MG63 (cell line): ENCODE results near the gene TSHZ2. TPM values are rescaled to one million over a fixed set of nuclear protein-coding genes. Genes with fewer than 3 reads are reported as not detected.
A peak's percentile ranks its signal among the peaks of the same experiment; 100 is the strongest.
"Not testable (repeated sequence)": the region's sequence is repeated elsewhere in the genome, so short reads cannot be mapped to it uniquely, and the experiment has no call there.

Source experiments
- DNase-seq: peaks from one replicate; pipeline ENCODE4 v3.0.0-alpha.2; 2020
- H3K27me3 ChIP-seq: fragments of 250-450 bp; sonication (Bioruptor Pico); 2 replicates; pipeline ENCODE4 v1.5.1; 2020; ENCODE audit warnings: mild to moderate bottlenecking, moderate library complexity
- H3K36me3 ChIP-seq: fragments of 250-450 bp; sonication (Bioruptor Pico); 2 replicates; pipeline ENCODE4 v1.5.1; 2020; ENCODE audit warnings: mild to moderate bottlenecking, moderate library complexity
- H3K4me3 ChIP-seq: fragments of 250-450 bp; sonication (Bioruptor Pico); 2 replicates; pipeline ENCODE4 v1.5.1; 2020; ENCODE audit warnings: mild to moderate bottlenecking, moderate library complexity
- H3K9me3 ChIP-seq: fragments of 250-450 bp; sonication (Bioruptor Pico); 2 replicates; pipeline ENCODE4 v1.5.1; 2020; ENCODE audit warnings: mild to moderate bottlenecking, moderate library complexity
- total RNA-seq: library from RNA; depleted of rRNA; stranded (reverse); fragments of >200 nt; shearing (Covaris generic); gene quantifications from 2 replicates; pipeline ENCODE4 v1.2.3, GENCODE V29; 2014; ENCODE audit warnings: low replicate concordance

The TSHZ2 gene
- total RNA-seq, 1 experiment from 2014 or later, result not detected

DNA sequence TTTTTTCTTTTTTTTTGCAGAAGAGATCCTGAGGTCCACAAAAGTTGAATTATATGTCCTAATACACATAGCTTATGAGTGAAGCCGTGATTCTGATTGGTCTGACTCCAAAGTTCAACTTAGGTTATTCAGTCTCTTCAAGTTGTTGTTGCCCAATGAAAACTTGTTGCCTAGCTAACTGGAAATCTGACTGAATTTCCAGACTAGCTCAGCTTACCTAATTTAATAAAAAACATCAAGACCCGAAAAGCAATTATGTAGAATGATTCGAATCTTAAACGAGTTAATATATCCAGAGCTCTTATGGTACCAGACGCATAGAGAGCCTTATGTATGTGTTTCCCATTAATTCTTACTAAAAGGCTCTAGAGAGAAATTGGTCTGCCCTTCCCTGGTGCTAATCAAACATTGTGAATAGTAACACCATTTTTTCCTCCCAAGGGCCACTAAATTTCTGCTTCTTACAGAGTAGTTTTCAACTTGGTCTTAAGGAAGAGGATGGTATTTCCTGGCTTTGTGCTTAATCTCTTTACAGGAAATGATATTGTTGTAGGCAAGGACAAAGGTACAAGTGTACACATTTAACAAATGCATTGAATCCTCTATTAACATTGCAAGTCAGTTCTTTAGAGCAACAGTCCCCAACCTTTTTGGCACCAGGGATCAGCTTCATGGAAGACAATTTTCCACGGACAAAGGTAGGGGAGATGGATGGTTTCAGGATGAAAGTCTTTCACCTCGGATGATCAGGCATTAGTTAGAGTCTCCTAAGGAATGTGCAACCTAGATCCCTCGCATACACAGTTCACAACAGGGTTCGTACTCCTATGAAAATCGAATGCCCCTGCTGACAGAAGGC is 107.9 kb downstream of the TSHZ2 start:
- Histone ChIP-seq H3K27me3 (no peaks in the 10 kb centered on the region), H3K9me3 (no peaks in the 10 kb centered on the region), H3K36me3 (no peaks in the 10 kb centered on the region), H3K4me3 (no peak overlapping the region)
- no peak for DNase-seq

DNA sequence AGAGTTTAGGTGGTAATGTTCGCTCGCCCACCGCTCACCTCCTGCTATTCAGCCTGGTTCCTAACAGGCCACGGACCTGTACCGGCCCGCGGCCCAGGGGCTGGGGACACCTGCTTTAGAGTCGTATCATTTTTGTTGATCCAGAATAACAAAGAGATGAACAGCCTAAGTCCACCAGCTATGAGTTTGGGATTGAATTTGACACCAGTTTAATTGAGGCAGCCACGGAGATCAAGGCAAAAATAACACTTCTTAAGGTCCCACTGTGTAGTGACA is 108.5 kb downstream of the TSHZ2 start:
- Histone ChIP-seq H3K27me3 (no peaks in the 10 kb centered on the region), H3K9me3 (no peaks in the 10 kb centered on the region), H3K36me3 (no peaks in the 10 kb centered on the region), H3K4me3 (no peak overlapping the region)
- DNase-seq, result no peak

DNA sequence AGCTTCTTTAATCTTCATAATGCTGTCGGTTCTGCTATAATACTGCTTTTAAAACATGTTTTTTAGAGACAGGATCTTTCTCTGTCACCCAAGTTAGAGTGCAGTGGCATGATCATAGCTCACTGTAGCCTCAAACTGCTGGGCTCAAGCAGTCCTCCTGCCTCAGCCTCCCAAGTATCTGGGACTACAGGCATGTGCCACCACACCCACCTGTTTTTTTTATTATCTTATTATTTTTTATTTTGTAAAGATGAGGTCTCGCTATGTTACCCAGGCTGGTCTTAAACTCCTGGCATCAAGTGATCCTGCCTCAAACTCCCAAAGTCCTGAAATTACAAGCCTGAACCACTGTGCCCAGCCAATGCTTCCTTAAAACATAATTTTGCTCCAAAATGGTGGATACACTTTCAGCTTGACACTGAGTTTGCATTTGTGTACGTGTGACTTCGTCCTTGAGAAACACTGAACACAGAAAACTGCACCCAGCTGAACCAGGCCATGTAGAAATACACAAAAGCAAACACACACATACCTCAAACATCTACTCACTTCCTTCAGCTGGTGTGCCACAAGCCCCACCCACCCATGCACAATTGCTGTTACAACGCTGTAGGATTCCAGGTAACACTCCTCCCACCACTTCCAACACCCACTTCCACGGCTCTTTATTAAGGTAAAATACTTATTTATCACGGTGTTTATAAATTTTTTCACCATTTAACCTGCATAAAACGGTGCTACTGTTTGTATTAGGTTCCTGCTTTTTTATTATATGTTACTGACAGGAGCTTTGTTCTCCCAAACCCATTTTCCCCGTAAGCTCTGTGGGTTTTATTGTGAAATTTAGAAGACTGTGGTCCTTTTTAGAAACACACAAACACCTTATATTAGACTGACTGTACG is 109.1 kb downstream of the TSHZ2 start:
- Histone ChIP-seq H3K27me3 (no peaks in the 10 kb centered on the region), H3K9me3 (no peaks in the 10 kb centered on the region), H3K4me3 (no peak overlapping the region), H3K36me3 (no peaks in the 10 kb centered on the region)
- DNase-seq, result peak; percentile 11

DNA sequence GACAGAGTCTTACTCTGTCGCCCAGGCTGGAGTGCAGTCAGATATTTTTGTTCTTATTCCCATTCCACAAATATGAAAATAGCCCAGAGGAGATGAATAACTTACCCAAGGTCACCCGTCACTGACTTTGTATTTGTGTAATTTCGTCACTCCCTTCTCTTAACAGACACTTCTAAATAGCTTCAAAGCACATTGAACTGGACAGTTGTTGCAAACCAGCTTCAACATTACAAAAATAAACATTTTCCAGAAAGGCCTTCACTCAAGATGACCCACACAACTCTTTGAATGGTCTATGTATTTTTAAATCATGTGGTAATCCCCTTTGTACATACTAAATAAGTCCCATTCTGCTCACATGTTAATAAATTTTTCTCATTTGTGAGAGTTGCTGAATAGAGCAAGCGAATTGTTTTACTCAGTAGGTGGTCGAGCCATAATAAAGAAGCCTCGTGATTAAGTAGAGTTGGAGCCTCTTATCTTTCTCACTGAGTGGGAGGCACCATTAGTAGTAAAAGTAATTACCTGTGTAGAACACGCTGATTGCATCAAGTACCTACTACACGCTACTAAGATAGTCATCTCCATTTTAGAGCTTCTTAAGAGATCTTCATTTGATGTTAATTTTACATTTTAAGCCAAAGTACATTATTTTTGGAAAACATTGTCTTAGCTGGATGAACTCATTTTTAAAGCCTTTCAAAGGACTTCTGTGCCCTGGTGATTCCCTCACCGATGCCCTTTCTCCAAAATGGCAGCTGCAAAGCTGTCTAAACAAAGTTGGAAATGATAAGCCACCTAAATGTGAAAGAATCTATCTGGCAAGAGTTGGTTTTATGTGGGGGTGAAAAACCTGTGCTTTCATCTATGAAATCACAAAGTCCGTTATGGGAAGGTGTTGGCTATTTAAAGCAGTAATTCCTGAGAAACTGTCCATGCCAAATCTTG is 110.0 kb downstream of the TSHZ2 start:
- no peaks in the 10 kb centered on the region for H3K27me3 ChIP-seq
- no peaks in the 10 kb centered on the region for H3K36me3 ChIP-seq
- no peak overlapping the region for H3K4me3 ChIP-seq
- no peaks in the 10 kb centered on the region for H3K9me3 ChIP-seq
- no peak for DNase-seq

DNA sequence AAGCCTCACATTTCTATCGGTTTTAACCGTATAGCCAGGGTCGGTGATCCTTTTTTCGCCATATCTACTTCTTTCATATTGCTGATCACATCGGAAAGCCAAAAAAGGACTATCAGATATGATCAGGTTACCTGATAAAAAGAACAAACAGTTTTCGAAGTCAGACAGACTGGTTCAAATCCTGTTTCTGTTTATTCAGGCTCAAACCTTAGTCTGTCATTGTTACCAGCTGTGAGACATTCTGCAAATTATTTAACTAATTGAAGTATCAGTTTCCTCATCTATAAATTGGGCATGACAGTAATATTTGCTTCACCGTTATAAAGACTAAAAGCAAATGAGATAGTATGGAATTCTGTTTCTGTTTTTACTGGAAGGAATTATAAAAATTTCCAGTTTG is 111.3 kb downstream of the TSHZ2 start:
- H3K27me3 ChIP-seq, result no peaks in the 10 kb centered on the region
- no peaks in the 10 kb centered on the region for H3K36me3 ChIP-seq
- H3K9me3 ChIP-seq, result no peaks in the 10 kb centered on the region
- no peak for DNase-seq
- no peak overlapping the region for H3K4me3 ChIP-seq

DNA sequence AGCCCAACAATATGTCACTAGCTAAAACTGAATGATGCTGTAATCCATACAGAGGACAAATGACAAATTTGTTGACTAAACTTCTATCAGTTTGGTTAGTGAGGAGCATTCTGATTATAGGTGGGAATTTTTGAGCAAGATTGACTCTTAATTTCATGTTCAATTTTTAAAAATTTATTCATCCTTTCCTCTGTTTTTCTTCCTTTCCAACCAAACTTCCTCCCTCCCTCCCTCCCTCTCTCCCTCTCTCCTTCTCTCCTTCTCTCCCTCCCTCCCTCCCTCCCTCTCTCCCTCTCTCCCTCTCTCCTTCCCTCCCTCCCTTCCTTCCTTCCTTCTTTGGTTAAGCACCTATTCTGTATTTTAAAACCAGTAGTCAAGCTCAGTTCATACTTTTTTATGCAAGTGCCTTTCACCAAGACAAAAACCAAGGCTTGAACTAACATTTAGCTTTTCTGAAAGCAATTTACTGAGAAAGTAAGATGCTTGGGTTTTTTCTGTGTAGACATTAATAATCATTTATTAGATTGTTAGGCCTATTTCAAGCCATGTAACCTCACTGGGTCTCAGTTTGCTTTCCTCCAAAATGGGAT is 112.3 kb downstream of the TSHZ2 start:
- no peak for DNase-seq
- Histone ChIP-seq H3K4me3 (no peak overlapping the region), H3K9me3 (no peaks in the 10 kb centered on the region), H3K27me3 (no peaks in the 10 kb centered on the region), H3K36me3 (no peaks in the 10 kb centered on the region)

DNA sequence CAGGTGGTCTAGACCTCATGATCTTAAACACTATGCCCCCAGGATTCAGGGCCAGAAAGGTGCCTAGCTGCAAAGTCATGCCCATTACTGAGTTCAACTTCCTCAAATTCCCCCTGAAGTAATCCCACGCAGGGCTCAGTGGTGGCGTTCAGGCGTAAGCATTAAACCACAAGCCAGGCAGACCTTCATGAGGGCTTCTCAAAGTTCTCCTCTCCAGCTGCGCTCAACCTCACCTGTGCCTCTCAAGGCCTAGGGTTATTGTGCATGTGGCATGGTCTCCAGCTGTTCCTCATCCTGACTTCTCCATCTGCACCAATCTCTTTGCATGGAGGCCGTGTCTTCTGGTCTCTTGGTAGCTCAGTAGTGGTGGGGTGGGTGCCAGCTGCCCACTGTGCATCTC is 113.6 kb downstream of the TSHZ2 start:
- Histone ChIP-seq H3K27me3 (no peaks in the 10 kb centered on the region), H3K36me3 (no peaks in the 10 kb centered on the region), H3K9me3 (no peaks in the 10 kb centered on the region), H3K4me3 (no peak overlapping the region)
- DNase-seq, result no peak

DNA sequence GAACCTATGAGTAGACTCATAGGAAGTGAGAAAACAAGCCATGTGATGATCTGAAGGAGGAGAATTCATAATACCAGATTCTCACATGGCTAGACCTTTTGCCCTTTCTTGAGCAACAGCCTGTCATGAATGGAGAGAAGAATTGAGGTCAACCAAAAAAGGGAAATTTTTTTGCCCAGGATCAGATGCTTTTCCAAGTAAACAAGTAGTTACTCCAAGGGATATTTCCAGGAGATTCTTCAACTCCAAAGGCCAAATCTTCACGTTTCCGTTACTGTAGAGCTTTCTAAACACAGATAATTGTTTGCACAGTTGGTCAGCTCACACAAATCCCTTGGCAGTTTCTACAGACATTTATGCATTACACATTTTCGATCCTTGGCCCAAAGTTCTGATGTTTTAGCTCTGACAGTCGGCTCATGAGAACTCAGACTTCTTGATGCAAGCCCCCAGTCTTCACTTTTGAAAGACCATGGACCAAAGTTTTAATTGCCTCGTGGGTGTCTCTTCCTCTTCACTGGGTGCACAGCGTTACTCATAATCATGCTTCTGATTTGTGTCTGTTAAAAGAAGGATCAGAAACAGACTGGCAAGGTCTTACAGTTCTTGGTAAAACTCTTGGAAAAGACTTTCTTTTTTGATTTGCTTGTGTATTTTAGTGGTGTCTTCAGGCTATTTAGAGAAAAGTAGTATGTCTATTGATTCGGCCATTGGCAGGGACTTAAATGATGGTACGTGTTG is 115.0 kb downstream of the TSHZ2 start:
- Histone ChIP-seq H3K27me3 (no peaks in the 10 kb centered on the region), H3K36me3 (no peaks in the 10 kb centered on the region), H3K4me3 (no peak overlapping the region), H3K9me3 (no peaks in the 10 kb centered on the region)
- DNase-seq, result peak; percentile 14

DNA sequence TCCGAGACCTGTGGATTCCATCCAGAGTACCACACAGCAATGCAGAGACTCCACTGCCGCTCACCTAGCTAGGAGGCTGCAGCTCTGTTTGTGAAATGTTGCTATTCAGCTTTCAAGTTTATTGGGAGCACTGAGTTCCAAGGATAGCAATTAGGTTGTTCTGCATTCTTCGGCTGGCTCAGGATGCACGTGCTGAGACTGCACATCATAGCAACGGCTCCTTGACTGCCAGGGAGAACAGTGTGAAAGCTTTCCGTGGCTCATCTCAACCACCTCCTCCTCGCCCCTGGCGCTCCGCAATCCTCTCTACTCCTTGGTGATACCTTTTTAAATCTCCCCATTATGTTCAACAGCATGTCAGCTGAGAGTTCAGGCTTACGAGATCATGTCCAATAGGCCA is 116.6 kb downstream of the TSHZ2 start:
- no peaks in the 10 kb centered on the region for H3K9me3 ChIP-seq
- no peaks in the 10 kb centered on the region for H3K27me3 ChIP-seq
- no peak overlapping the region for H3K4me3 ChIP-seq
- DNase-seq, result no peak
- H3K36me3 ChIP-seq, result no peaks in the 10 kb centered on the region

DNA sequence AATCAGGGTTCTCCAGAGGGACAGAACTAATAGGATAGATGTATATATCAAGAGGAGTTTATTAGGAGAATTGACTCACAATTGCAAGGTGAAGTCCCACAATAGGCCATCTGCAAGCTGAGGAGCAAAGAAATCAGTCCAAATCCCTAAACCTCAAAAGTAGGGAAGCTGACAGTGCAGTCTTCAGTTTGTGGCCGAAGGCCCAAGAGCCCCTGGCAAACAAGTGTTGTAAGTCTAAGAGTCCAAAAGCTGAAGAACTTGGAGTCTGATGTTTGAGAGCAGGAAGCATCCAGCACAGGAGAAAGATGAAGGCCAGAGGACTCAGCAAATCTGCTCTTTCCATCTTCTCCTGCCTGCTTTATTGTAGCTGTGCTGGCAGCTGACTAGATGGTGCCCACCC is 117.7 kb downstream of the TSHZ2 start:
- not testable (repeated sequence) for H3K4me3 ChIP-seq, H3K36me3 ChIP-seq, DNase-seq, H3K9me3 ChIP-seq, H3K27me3 ChIP-seq

DNA sequence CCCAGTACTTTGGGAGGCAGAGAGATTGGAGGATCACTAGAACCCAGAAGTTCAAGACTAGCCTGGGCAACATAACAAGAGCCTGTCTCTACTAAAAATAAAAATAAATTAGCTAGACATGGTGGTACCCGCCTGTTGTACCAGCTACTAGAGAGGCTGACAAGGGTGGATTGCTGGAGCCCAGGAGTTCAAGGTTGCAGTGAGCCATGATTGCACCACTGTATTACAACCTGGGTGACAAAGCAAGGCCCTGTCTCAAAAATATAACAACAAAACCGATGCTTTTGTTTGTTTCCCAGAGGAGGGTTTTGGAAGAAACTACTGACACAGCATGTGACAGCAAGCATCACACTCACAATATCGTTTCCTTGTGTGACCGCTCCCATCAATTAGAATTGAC is 119.6 kb downstream of the TSHZ2 start:
- DNase-seq, result no peak
- Histone ChIP-seq H3K27me3 (no peaks in the 10 kb centered on the region), H3K36me3 (no peaks in the 10 kb centered on the region)

DNA sequence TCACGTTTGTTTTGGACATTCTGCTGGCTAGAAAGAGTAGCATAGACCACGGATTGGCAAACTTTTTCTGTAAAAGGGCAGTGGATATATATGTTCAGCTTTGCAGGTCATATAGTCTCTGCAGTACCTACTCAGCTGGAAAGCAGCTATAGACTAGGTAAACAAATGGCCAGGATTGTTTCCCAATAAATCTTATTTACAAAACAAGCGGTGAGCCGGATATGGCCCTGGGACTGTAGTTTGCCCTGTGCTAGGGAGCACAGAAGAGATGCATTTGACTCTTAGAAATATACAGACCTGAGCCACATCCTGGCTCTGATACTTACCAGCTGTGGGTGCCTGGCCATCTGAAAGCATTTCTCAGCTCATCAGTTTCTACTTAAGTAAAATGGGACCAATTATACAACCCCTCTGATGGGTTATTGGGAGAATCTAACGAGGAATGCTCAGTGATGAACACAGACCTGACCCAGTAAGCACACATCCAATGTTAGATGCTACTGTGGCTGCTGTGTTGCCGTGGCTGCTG is 120.7 kb downstream of the TSHZ2 start:
- DNase-seq, result no peak
- Histone ChIP-seq H3K36me3 (no peaks in the 10 kb centered on the region), H3K4me3 (no peak overlapping the region), H3K9me3 (no peaks in the 10 kb centered on the region), H3K27me3 (no peaks in the 10 kb centered on the region)

More for the DNA sequence above, 119.6 kb downstream of the TSHZ2 start:
- Histone ChIP-seq H3K4me3 (no peak overlapping the region), H3K9me3 (no peaks in the 10 kb centered on the region)

DNA sequence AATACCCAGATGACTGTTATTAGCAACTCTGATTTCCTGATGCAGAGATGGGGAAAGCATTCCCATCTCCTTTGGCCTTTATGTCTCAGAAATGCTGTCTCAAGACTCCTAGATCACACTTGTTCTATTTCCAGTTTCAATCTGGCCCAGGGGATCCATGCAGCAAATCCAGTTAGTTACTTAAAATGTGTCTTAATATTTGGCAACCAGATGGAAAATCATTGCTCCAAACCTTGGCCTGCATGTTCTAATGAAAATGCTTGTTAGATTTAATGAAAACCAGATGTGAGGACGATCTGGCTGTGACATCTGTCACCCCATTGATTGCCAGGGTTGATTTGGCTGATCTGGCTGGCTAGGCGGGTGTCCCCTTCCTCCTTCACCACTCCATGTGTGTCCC is 125.2 kb downstream of the TSHZ2 start:
- DNase-seq, result no peak
- H3K27me3 ChIP-seq, result no peaks in the 10 kb centered on the region
- no peaks in the 10 kb centered on the region for H3K36me3 ChIP-seq
- H3K4me3 ChIP-seq, result no peak overlapping the region
- peaks cover 5% of the 10 kb centered on the region; the same call in 1 of the 2 replicates for H3K9me3 ChIP-seq

DNA sequence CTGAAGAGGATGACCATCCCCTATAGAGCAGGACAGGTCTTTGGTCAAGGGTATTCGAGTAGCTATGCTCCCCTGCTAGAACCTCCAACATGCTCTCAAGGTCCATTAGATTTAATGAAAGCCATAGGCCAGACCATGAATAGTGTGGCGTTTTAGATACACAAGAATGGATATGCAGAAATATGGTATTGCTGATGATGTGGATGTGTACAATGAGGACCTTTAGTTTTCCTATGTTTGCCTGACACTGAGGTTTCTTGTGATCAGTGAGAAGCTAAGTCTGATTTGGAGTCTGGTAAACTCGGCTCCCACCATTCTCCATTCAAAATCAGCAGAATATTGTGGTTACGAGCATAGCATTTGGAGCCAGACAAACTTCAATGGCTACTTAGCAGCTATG is 125.6 kb downstream of the TSHZ2 start:
- Histone ChIP-seq H3K9me3 (peaks cover 5% of the 10 kb centered on the region; the same call in 1 of the 2 replicates), H3K36me3 (no peaks in the 10 kb centered on the region), H3K27me3 (no peaks in the 10 kb centered on the region), H3K4me3 (no peak overlapping the region)
- DNase-seq, result no peak

DNA sequence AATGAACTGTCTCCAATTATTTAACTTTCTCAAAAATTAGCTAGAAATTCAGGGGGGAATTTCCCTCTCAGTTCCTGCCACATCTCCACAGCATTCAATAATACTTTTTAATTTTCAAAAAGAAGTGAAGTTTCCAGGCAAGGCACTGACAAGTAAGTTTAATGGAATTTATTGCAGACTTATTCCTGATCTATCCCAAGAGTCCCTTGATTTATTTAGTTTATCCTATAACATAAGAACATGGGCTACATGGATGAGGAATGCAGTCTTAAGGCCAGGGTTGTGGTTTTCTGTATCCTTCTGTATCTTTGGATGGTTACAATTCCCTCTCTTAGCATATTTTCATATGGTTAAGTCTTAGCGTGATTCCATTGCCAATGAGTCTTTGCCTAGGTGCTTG is 126.5 kb downstream of the TSHZ2 start:
- DNase-seq, result no peak
- Histone ChIP-seq H3K4me3 (no peak overlapping the region), H3K9me3 (peaks cover 5% of the 10 kb centered on the region; the same call in 1 of the 2 replicates), H3K27me3 (no peaks in the 10 kb centered on the region), H3K36me3 (no peaks in the 10 kb centered on the region)

DNA sequence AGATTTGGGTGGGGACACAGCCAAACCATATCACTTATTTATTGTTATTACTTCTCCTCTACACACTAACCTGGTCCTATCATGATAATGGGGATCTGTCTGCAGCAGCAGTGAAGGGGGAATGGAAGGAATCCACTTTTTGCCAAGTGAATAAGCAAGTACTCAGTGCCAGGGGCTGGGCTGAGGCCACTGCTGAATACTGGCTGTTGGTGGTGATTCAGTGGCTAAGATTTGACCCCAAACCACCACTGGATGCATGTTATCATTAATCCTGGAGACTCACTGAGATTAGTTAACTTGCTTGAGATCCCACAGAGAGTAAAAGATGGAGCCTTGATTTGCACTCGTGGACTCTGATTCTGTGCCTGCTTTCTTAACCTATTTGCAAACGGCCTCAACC is 127.7 kb downstream of the TSHZ2 start:
- no peak overlapping the region for H3K4me3 ChIP-seq
- no peaks in the 10 kb centered on the region for H3K36me3 ChIP-seq
- peaks cover 5% of the 10 kb centered on the region; the same call in 1 of the 2 replicates for H3K9me3 ChIP-seq
- peak; percentile 68 for DNase-seq
- H3K27me3 ChIP-seq, result no peaks in the 10 kb centered on the region
